A549 (cell line): ENCODE data around the gene CDC27. TPM values are rescaled to one million over a fixed set of nuclear protein-coding genes. Genes with fewer than 3 reads are reported as not detected.
"Not testable (repeated sequence)": the region's sequence is repeated elsewhere in the genome, so short reads cannot be mapped to it uniquely, and the experiment has no call there.

Source experiments
- ATAC-seq, 2 experiments: fragments of 200-7000 bp in 1 of 2; fragments of >200 bp in 1 of 2; cut with Nextera tagmentation in 1 of 2; cut with Tn5 transposase in 1 of 2; 3 replicates each; pipeline versions ENCODE4 v1.8.0 to v1.9.1; 2018 to 2020; ENCODE audit warnings: mild to moderate bottlenecking in 1 of 2, moderate library complexity in 1 of 2
- CTCF ChIA-PET: fragments of 300-600 bp; sonication (Branson Sonifier 250); formaldehyde crosslinking; extraction: SDS; loops from one replicate; lab custom pipeline; 2021; ENCODE audit warnings: antibody characterized with exemption, inconsistent platforms; lab: Yijun Ruan, JAX
- POLR2A ChIA-PET: fragments of 350-600 bp; formaldehyde crosslinking; extraction: SDS; loops from one replicate; lab custom pipeline; 2021; ENCODE audit warnings: antibody characterized with exemption, inconsistent platforms; lab: Yijun Ruan, JAX
- DNase-seq, 2 experiments: peaks; one replicate each; pipeline versions ENCODE4 v3.0.0 to v3.0.0-alpha.2; 2011 to 2016; ENCODE audit warnings: low read depth in 1 of 2, low spot score in 1 of 2
- FAIRE-seq: peaks from 2 replicates; lab custom pipeline; 2011; peaks lifted over from hg19 to GRCh38; lab: Jason Lieb, UNC
- H3K27ac ChIP-seq, 2 experiments: fragments of >200 bp; sonication (Bioruptor Twin); formaldehyde crosslinking; 3 replicates each; pipeline ENCODE4 v1.5.1; 2016 to 2017
- H3K4me1 ChIP-seq: fragments of >200 bp; sonication (Bioruptor Twin); formaldehyde crosslinking; 3 replicates; pipeline ENCODE4 v1.6.1; 2016
- H3K4me2 ChIP-seq: fragments of >200 bp; sonication (Bioruptor Twin); formaldehyde crosslinking; 3 replicates; pipeline ENCODE4 v1.6.1; 2016
- H3K4me3 ChIP-seq: fragments of >200 bp; sonication (Bioruptor Twin); formaldehyde crosslinking; 3 replicates; pipeline ENCODE4 v1.5.1; 2016
- H3K9me3 ChIP-seq: fragments of >200 bp; sonication (Bioruptor Twin); formaldehyde crosslinking; 3 replicates; pipeline ENCODE4 v1.6.1; 2016
- ATOH8 ChIP-seq: fragments of 250-450 bp; sonication (Bioruptor Pico); IDR thresholded peaks from 2 replicates; pipeline ENCODE4 v1.5.0; 2020; ENCODE audit warnings: low read depth, mild to moderate bottlenecking, moderate library complexity
- CBX8 ChIP-seq: fragments of 200-600 bp; sonication (generic); IDR thresholded peaks from 2 replicates; pipeline ENCODE4 v1.6.1; 2016
- CEBPB ChIP-seq, 2 experiments: fragments of >200 bp in 1 of 2; sonication (Bioruptor Twin) in 1 of 2; formaldehyde crosslinking in 1 of 2; IDR thresholded peaks; 2 replicates each; pipeline ENCODE4 v1.6.1; 2012 to 2016
- CHD2 ChIP-seq: fragments of 150-350 bp; IDR thresholded peaks from 2 replicates; pipeline ENCODE4 v1.6.1; 2014; ENCODE audit warnings: low read length; ENCODE audit not compliant: partially characterized antibody
- E2F6 ChIP-seq: IDR thresholded peaks from 2 replicates; pipeline ENCODE4 v1.6.1; 2012; ENCODE audit warnings: low read depth, borderline replicate concordance
- EHF ChIP-seq: fragments of 250-450 bp; sonication (Bioruptor Pico); IDR thresholded peaks from 2 replicates; pipeline ENCODE4 v1.5.0; 2020; ENCODE audit warnings: mild to moderate bottlenecking
- EHMT2 ChIP-seq: fragments of 200-600 bp; sonication (generic); IDR thresholded peaks from 2 replicates; pipeline ENCODE4 v1.6.1; 2016; ENCODE audit warnings: antibody characterized with exemption, low read depth, mild to moderate bottlenecking, moderate library complexity
- EP300 ChIP-seq, 2 experiments: fragments of >200 bp; sonication (Bioruptor Twin); formaldehyde crosslinking; IDR thresholded peaks; 2 replicates in 1 of 2; 3 replicates in 1 of 2; pipeline ENCODE4 v1.6.1; 2016 to 2017
- ESRRA ChIP-seq: fragments of 150-350 bp; IDR thresholded peaks from 2 replicates; pipeline ENCODE4 v1.6.1; 2014; ENCODE audit warnings: mild to moderate bottlenecking, low read length, borderline replicate concordance
- HES2 ChIP-seq: fragments of >200 bp; sonication (Bioruptor Twin); formaldehyde crosslinking; IDR thresholded peaks from 2 replicates; pipeline ENCODE4 v1.6.1; 2016
- HEYL ChIP-seq: fragments of 250-450 bp; sonication (Bioruptor Pico); IDR thresholded peaks from 2 replicates; pipeline ENCODE4 v1.8.0; 2021; ENCODE audit warnings: mild to moderate bottlenecking, moderate library complexity
- HOXA7 ChIP-seq: fragments of 250-450 bp; sonication (Bioruptor Pico); IDR thresholded peaks from 2 replicates; pipeline ENCODE4 v1.5.0; 2020; ENCODE audit warnings: mild to moderate bottlenecking, moderate library complexity
- HOXB5 ChIP-seq: fragments of 250-450 bp; sonication (Bioruptor Pico); IDR thresholded peaks from 2 replicates; pipeline ENCODE4 v1.5.0; 2020; ENCODE audit warnings: mild to moderate bottlenecking, moderate library complexity
- JUN ChIP-seq, 2 experiments: fragments of >200 bp; sonication (Bioruptor Twin); formaldehyde crosslinking; IDR thresholded peaks; 2 replicates in 1 of 2; 3 replicates in 1 of 2; pipeline ENCODE4 v1.6.1; 2016 to 2017
- MAFK ChIP-seq: fragments of 450-650 bp; IDR thresholded peaks from 2 replicates; pipeline ENCODE4 v1.6.1; 2014; ENCODE audit not compliant: partially characterized antibody
- MAZ ChIP-seq: fragments of 150-350 bp; IDR thresholded peaks from 2 replicates; pipeline ENCODE4 v1.6.1; 2014; ENCODE audit warnings: antibody characterized with exemption, low read depth, low read length, borderline replicate concordance
- MYC ChIP-seq: IDR thresholded peaks from 2 replicates; pipeline ENCODE4 v1.6.1; 2012; ENCODE audit warnings: mild to moderate bottlenecking, inconsistent platforms, low read length, improper control_type of control experiment, borderline replicate concordance
- NFE2L2 ChIP-seq: fragments of 150-350 bp; conservative IDR thresholded peaks from 2 replicates; pipeline ENCODE4 v1.6.1; 2014; ENCODE audit warnings: low read length
- NPAS2 ChIP-seq: fragments of 250-450 bp; sonication (Bioruptor Pico); IDR thresholded peaks from 2 replicates; pipeline ENCODE4 v1.8.0; 2022; ENCODE audit warnings: mild to moderate bottlenecking, moderate library complexity, borderline replicate concordance
- RARB ChIP-seq: fragments of 250-450 bp; sonication (Bioruptor Pico); IDR thresholded peaks from 2 replicates; pipeline ENCODE4 v1.8.0; 2021; ENCODE audit warnings: mild to moderate bottlenecking, moderate library complexity
- SMC3 ChIP-seq: fragments of >200 bp; sonication (Bioruptor Twin); formaldehyde crosslinking; IDR thresholded peaks from 3 replicates; pipeline ENCODE4 v1.6.1; 2018; ENCODE audit warnings: inconsistent platforms
- SREBF2 ChIP-seq: fragments of 450-650 bp; IDR thresholded peaks from 2 replicates; pipeline ENCODE4 v1.6.1; 2014; ENCODE audit warnings: mild to moderate bottlenecking, moderate library complexity
- TFCP2L1 ChIP-seq: fragments of 250-450 bp; sonication (Bioruptor Pico); IDR thresholded peaks from 2 replicates; pipeline ENCODE4 v1.5.0; 2021; ENCODE audit warnings: mild to moderate bottlenecking
- USF2 ChIP-seq: fragments of 450-650 bp; IDR thresholded peaks from 2 replicates; pipeline ENCODE4 v1.6.1; 2014; ENCODE audit warnings: antibody characterized with exemption
- ZC3H11A ChIP-seq: fragments of 450-650 bp; IDR thresholded peaks from 2 replicates; pipeline ENCODE4 v1.6.1; 2014; ENCODE audit warnings: antibody characterized with exemption, mild to moderate bottlenecking
- ZSCAN20 ChIP-seq: fragments of 250-450 bp; sonication (Bioruptor Pico); IDR thresholded peaks from 2 replicates; pipeline ENCODE4 v1.8.0; 2022; ENCODE audit warnings: mild to moderate bottlenecking, moderate library complexity
- WGBS: methylation state at CpG from one replicate; pipeline ENCODE4 v1.1.6; 2017; ENCODE audit errors: missing lambda C conversion rate; 5-methylcytosine and 5-hydroxymethylcytosine counted together
- polyA plus RNA-seq, 4 experiments: library from polyadenylated mRNA; depleted of rRNA in 3 of 4; stranded (reverse); fragments of >200 nt; fragmentation: RNase III in 1 of 4; extraction: RNeasy Plus Mini Kit Qiagen cat#74134 plus additional on column Dnase treatment in 1 of 4; gene quantifications; 2 replicates in 3 of 4; 3 replicates in 1 of 4; pipeline ENCODE4 v1.2.3, GENCODE V29; 2011 to 2017

Gene CDC27
- polyA plus RNA-seq, 2 of the 4 experiments (the other 2 are of a cell fraction) = 88.0 to 150 TPM

- Histone ChIP-seq H3K4me3 (no peak overlapping the region), H3K27ac (no peak overlapping the region), H3K9me3 (no peaks in the 10 kb centered on the region), H3K4me2 (no peak overlapping the region), H3K4me1 (peaks cover 23% of the 10 kb centered on the region; the same call in 2 of the 3 replicates)
- ChIA-PET POLR2A (no interaction called here), CTCF (no interaction called here)
- WGBS = 89% methylated on average over 3 of the region's 3 CpGs
- no peak for DNase-seq
- FAIRE-seq = no peak
- no peak for TF ChIP-seq ZSCAN20 (CRISPR knock-in tag)
- no peak for TF ChIP-seq ESRRA
- TF ChIP-seq ZC3H11A = no peak
- TF ChIP-seq CEBPB (IDR thresholded peaks at IDR 0.05) = no peak
- TF ChIP-seq NFE2L2 = no peak
- no peak for TF ChIP-seq EHMT2
- no peak for TF ChIP-seq MYC
- no peak for TF ChIP-seq HES2
- TF ChIP-seq RARB (CRISPR knock-in tag) = no peak
- TF ChIP-seq SREBF2 = no peak
- no peak for TF ChIP-seq MAFK
- TF ChIP-seq SMC3 = no peak
- no peak for TF ChIP-seq CHD2
- no peak for TF ChIP-seq HOXB5
- TF ChIP-seq CBX8 = no peak
- no peak for TF ChIP-seq NPAS2 (CRISPR knock-in tag)
- TF ChIP-seq, all 56 proteins: peak for 0
- ATAC-seq = no peak
Measured at GRCh38 chr17:47179141-47179540, 10.0 kb downstream of the CDC27 start.

- Histone ChIP-seq H3K4me2 (no peak overlapping the region), H3K4me3 (no peak overlapping the region), H3K4me1 (peaks cover 5% of the 10 kb centered on the region; the same call in 2 of the 3 replicates), H3K9me3 (no peaks in the 10 kb centered on the region), H3K27ac (no peak overlapping the region)
- no peak for ATAC-seq
- CTCF ChIA-PET = interaction anchor here (1.3 kb wide), 1 partner anchor 52 kb away, joined by 3 read pairs; no protein-coding TSS in a partner anchor
- no peak for FAIRE-seq
- POLR2A ChIA-PET = no interaction called here
- WGBS = 91% methylated on average over 7 of the region's 7 CpGs
- TF ChIP-seq CEBPB (IDR thresholded peaks at IDR 0.05) (no peak), E2F6 (no peak), USF2 (no peak)
- DNase-seq = no peak
Measured at GRCh38 chr17:47177261-47177660, 11.8 kb downstream of the CDC27 start.

GRCh38 chr17:47176389-47176826, 12.7 kb downstream of the CDC27 start:
- ATAC-seq (no peak), FAIRE-seq (no peak), DNase-seq (no peak)
- no peak for TF ChIP-seq TFCP2L1 (CRISPR knock-in tag)
- TF ChIP-seq ATOH8 (CRISPR knock-in tag) = no peak
- TF ChIP-seq MAZ = no peak
- TF ChIP-seq EHF (CRISPR knock-in tag) = no peak
- TF ChIP-seq NPAS2 (CRISPR knock-in tag) = no peak
- TF ChIP-seq CEBPB (IDR thresholded peaks at IDR 0.05) = no peak
- no peak for TF ChIP-seq EP300 (IDR thresholded peaks at IDR 0.05)
- no peak for TF ChIP-seq HOXA7
- TF ChIP-seq JUN (IDR thresholded peaks at IDR 0.05) = no peak
- TF ChIP-seq MAFK = no peak
- TF ChIP-seq HOXB5 = no peak
- TF ChIP-seq HEYL (CRISPR knock-in tag) = no peak
- peaks cover 4% of the 10 kb centered on the region; the same call in 1 of the 3 replicates for H3K4me1 ChIP-seq
- H3K9me3 ChIP-seq = no peaks in the 10 kb centered on the region
- H3K27ac ChIP-seq = no peak overlapping the region
- no peak overlapping the region for H3K4me2 ChIP-seq
- CTCF ChIA-PET = no interaction called here
- H3K4me3 ChIP-seq = no peak overlapping the region
- 87% methylated on average over 2 of the region's 2 CpGs for WGBS
- POLR2A ChIA-PET = no interaction called here

- WGBS = 91% methylated on average over 8 of the region's 8 CpGs
- H3K4me1 ChIP-seq, POLR2A ChIA-PET, DNase-seq, H3K4me2 ChIP-seq, ATAC-seq, FAIRE-seq, H3K9me3 ChIP-seq, H3K4me3 ChIP-seq, H3K27ac ChIP-seq: not testable (repeated sequence)
- CTCF ChIA-PET = interaction anchor here (1.5 kb wide), 1 partner anchor 24 kb away, joined by 5 read pairs; no protein-coding TSS in a partner anchor
Measured at GRCh38 chr17:47174823-47175222, 14.3 kb downstream of the CDC27 start.
